K562 (cell line): ENCODE results near the gene ACYP2. TPM values are rescaled to one million over a fixed set of nuclear protein-coding genes. Genes with fewer than 3 reads are reported as not detected.

ENCODE experiments used
- ASH1L ChIP-seq: fragments of 450-650 bp; IDR thresholded peaks from 2 replicates; pipeline ENCODE4 v1.6.1; 2018; ENCODE audit warnings: borderline replicate concordance, mild to moderate bottlenecking, low read depth; ENCODE audit not compliant: partially characterized antibody
- ATF1 ChIP-seq, 2 experiments: fragments of 450-650 bp in 1 of 2; IDR thresholded peaks; 2 replicates each; pipeline ENCODE4 v1.6.1; 2016; ENCODE audit warnings: missing compliant biosample characterization in 1 of 2, missing genetic modification characterization in 1 of 2
- CC2D1A ChIP-seq: fragments of 450-650 bp; IDR thresholded peaks from 2 replicates; pipeline ENCODE4 v1.6.1; 2017; ENCODE audit warnings: mild to moderate bottlenecking
- CXXC5 ChIP-seq: fragments of 250-450 bp; sonication (Bioruptor Pico); IDR thresholded peaks from 2 replicates; pipeline ENCODE4 v1.8.0; 2022; ENCODE audit warnings: inconsistent platforms, mild to moderate bottlenecking, moderate library complexity
- FOXK2 ChIP-seq, 2 experiments: fragments of 450-650 bp; IDR thresholded peaks in 1 of 2; conservative IDR thresholded peaks in 1 of 2; 2 replicates each; pipeline ENCODE4 v1.6.1; 2016; ENCODE audit warnings: low read depth in 2 of 2, mild to moderate bottlenecking in 1 of 2
- GABPA ChIP-seq: fragments of 200-800 bp; sonication (Bioruptor generic); conservative IDR thresholded peaks from 2 replicates; pipeline ENCODE4 v1.6.1; 2016; ENCODE audit warnings: low read depth, missing genetic modification characterization, missing compliant biosample characterization
- HMG20B ChIP-seq: fragments of 250-450 bp; sonication (Bioruptor Pico); IDR thresholded peaks from 2 replicates; pipeline ENCODE4 v1.5.0; 2021; ENCODE audit warnings: mild to moderate bottlenecking
- NFATC3 ChIP-seq: fragments of 450-650 bp; IDR thresholded peaks from 2 replicates; pipeline ENCODE4 v1.6.1; 2017; ENCODE audit warnings: mild to moderate bottlenecking
- NFIC ChIP-seq: fragments of 450-650 bp; IDR thresholded peaks from 2 replicates; pipeline ENCODE4 v1.6.1; 2017; ENCODE audit warnings: mild to moderate bottlenecking, inconsistent platforms
- NFRKB ChIP-seq: fragments of 450-650 bp; IDR thresholded peaks from 2 replicates; pipeline ENCODE4 v1.6.1; 2016; ENCODE audit warnings: low read depth
- NFYB ChIP-seq: IDR thresholded peaks from 2 replicates; pipeline ENCODE4 v1.6.1; 2011; ENCODE audit warnings: mild to moderate bottlenecking, moderate library complexity; ENCODE audit not compliant: insufficient read length; ENCODE audit errors: extremely low read depth
- POLR2H ChIP-seq: IDR thresholded peaks from 2 replicates; pipeline ENCODE4 v1.6.1; 2016; ENCODE audit warnings: missing genetic modification characterization, low read depth, mild to moderate bottlenecking, control low read depth, missing compliant biosample characterization, moderate library complexity
- TAF7 ChIP-seq: fragments of 450-650 bp; IDR thresholded peaks from 2 replicates; pipeline ENCODE4 v1.6.1; 2016; ENCODE audit warnings: missing genetic modification characterization, missing compliant biosample characterization
- TEAD4 ChIP-seq, 2 experiments: sonication (generic) in 1 of 2; formaldehyde crosslinking in 1 of 2; IDR thresholded peaks; 2 replicates each; pipeline versions ENCODE4 v1.6.1 to v1.8.0; 2012 to 2022; ENCODE audit warnings: borderline replicate concordance in 1 of 2, inconsistent platforms in 1 of 2, low read length in 1 of 2, mild to moderate bottlenecking in 1 of 2, missing genetic modification reagents in 1 of 2
- TRIM28 ChIP-seq: fragments of 450-650 bp; IDR thresholded peaks from 2 replicates; pipeline ENCODE4 v1.6.1; 2017
- YY1 ChIP-seq, 3 experiments: IDR thresholded peaks; 2 replicates each; pipeline ENCODE4 v1.6.1; 2011; ENCODE audit warnings: low read length in 2 of 3, mild to moderate bottlenecking in 2 of 3, moderate library complexity in 2 of 3, borderline replicate concordance in 1 of 3, control low read depth in 1 of 3, low read depth in 1 of 3; ENCODE audit not compliant: insufficient read depth in 3 of 3, insufficient replicate concordance in 2 of 3, control insufficient read depth in 1 of 3, insufficient read length in 1 of 3; ENCODE audit errors: extremely low read depth in 1 of 3
- ZBED1 ChIP-seq: IDR thresholded peaks from 2 replicates; pipeline ENCODE4 v1.6.1; 2014
- polyA plus RNA-seq, 8 experiments: library from polyadenylated mRNA; depleted of rRNA in 4 of 8; stranded (reverse) in 5 of 8; unstranded in 3 of 8; fragments of >200 nt; fragmentation: Nextera tagmentation in 2 of 8; fragmentation: Illumina TruSeq in 1 of 8; extraction: Ambion mirVana in 2 of 8; extraction: Trizol in 1 of 8; gene quantifications; 2 replicates each; pipeline versions ENCODE4 v1.2.1 to v1.2.3, GENCODE V29; 2011 to 2014; ENCODE audit warnings: inconsistent platforms in 1 of 8, missing spikeins in 1 of 8
- total RNA-seq, 7 experiments: library from RNA; depleted of rRNA in 6 of 7; stranded (reverse); fragments of >200 nt in 6 of 7; fragmentation: Illumina TruSeq in 2 of 7; extraction: Trizol in 2 of 7; gene quantifications; 2 replicates each; pipeline versions ENCODE4 v1.2.1 to v1.2.3, GENCODE V29; 2011 to 2021; ENCODE audit warnings: low replicate concordance in 1 of 7
- TF ChIP-seq, protein P1 (sequence below), 2 experiments: fragments of 450-650 bp; formaldehyde crosslinking in 1 of 2; IDR thresholded peaks; 2 replicates each; pipeline versions ENCODE4 v1.4.0 to v1.6.1; 2014 to 2020; ENCODE audit warnings: mild to moderate bottlenecking in 2 of 2, borderline replicate concordance in 1 of 2, low read depth in 1 of 2

The ACYP2 gene
- total and polyA plus RNA-seq, 9 of the 15 experiments (the other 6 are each of a cell fraction or from before 2014, with no cell fraction given): 1.0 to 4.1 (median 2.0) TPM

DNA sequence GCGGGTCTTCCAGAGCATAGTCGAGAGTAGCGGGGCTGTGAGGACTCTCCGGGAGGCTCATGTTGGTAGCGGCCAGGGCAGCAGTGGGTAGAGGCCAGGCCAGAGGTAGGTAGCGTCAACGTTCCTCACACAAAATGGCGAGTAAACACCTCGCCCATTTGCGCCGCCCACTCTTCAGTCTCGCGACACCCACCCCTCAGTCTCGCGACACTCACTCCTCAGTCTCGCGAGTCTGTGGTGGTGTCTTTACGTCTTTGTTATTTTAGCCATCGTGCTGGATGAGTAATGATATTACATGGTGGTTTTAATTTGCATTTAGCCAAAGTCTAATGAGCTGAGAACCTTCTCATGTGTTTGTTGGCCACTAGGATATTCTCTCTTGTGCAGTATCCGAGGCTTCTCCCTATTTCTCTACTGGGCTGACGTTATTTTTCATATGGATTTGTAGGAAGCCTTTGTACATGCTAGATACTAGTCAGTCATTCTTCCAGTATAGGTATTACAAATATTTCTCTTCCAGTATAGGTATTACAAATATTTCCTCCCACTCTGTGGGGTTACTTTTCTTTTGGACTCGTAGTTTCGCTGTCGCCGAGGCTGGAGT lies 140.8 kb downstream of the ACYP2 start, which contains the start of gene TSPYL6 (continued):
- 0 out of 2 replicates have a peak, but pooled peaks have one; percentile 54 for TF ChIP-seq TAF7 (tag)
- peak; percentile 83; the same call in 1 of the 2 replicates for TF ChIP-seq CC2D1A
- TF ChIP-seq NFYB: no peak
- TF ChIP-seq NFRKB: 0 out of 2 replicates have a peak, but pooled peaks have one; percentile 53
- TF ChIP-seq ATF1 (CRISPR knock-in tag; IDR thresholded peaks at IDR 0.05): no peak
- TF ChIP-seq ATF1 (tag; IDR thresholded peaks at IDR 0.05): peak; percentile 20; the same call in 1 of the 2 replicates
- TF ChIP-seq POLR2H (tag): 0 out of 2 replicates have a peak, but pooled peaks have one; percentile 60
- TF ChIP-seq, protein P1, sequence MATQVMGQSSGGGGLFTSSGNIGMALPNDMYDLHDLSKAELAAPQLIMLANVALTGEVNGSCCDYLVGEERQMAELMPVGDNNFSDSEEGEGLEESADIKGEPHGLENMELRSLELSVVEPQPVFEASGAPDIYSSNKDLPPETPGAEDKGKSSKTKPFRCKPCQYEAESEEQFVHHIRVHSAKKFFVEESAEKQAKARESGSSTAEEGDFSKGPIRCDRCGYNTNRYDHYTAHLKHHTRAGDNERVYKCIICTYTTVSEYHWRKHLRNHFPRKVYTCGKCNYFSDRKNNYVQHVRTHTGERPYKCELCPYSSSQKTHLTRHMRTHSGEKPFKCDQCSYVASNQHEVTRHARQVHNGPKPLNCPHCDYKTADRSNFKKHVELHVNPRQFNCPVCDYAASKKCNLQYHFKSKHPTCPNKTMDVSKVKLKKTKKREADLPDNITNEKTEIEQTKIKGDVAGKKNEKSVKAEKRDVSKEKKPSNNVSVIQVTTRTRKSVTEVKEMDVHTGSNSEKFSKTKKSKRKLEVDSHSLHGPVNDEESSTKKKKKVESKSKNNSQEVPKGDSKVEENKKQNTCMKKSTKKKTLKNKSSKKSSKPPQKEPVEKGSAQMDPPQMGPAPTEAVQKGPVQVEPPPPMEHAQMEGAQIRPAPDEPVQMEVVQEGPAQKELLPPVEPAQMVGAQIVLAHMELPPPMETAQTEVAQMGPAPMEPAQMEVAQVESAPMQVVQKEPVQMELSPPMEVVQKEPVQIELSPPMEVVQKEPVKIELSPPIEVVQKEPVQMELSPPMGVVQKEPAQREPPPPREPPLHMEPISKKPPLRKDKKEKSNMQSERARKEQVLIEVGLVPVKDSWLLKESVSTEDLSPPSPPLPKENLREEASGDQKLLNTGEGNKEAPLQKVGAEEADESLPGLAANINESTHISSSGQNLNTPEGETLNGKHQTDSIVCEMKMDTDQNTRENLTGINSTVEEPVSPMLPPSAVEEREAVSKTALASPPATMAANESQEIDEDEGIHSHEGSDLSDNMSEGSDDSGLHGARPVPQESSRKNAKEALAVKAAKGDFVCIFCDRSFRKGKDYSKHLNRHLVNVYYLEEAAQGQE (IDR thresholded peaks at IDR 0.05; ENCODE audit: borderline replicate concordance): no peak
- TF ChIP-seq, protein P1 (CRISPR knock-in tag; IDR thresholded peaks at IDR 0.05; ENCODE audit: low read depth): no peak
- peak; percentile 78 for TF ChIP-seq FOXK2 (conservative IDR thresholded peaks at IDR 0.05 in 1 of 2, IDR thresholded peaks at IDR 0.05 in 1 of 2; ENCODE audit: low read depth in 2 of 2)
- TF ChIP-seq YY1 (IDR thresholded peaks at IDR 0.05; ENCODE audit: borderline replicate concordance in 1 of 3, control insufficient read depth in 1 of 3, extremely low read depth in 1 of 3, insufficient read depth in 3 of 3, insufficient read length in 1 of 3, insufficient replicate concordance in 2 of 3, low read depth in 1 of 3, low read length in 2 of 3): peak; percentile 48 to 86 (median 77)
- 0 out of 2 replicates have a peak, but pooled peaks have one; percentile 6 for TF ChIP-seq GABPA
- no peak for TF ChIP-seq NFATC3
- TF ChIP-seq TRIM28: no peak
- no peak for TF ChIP-seq HMG20B (CRISPR knock-in tag)
- 0 out of 2 replicates have a peak, but pooled peaks have one; percentile 17 for TF ChIP-seq CXXC5 (CRISPR knock-in tag)
- 0 out of 2 replicates have a peak, but pooled peaks have one; percentile 31 for TF ChIP-seq TEAD4 (IDR thresholded peaks at IDR 0.05; ENCODE audit: low read length)
- no peak for TF ChIP-seq TEAD4 (CRISPR knock-in tag; IDR thresholded peaks at IDR 0.05; ENCODE audit: borderline replicate concordance)
- peak; percentile 73 for TF ChIP-seq ASH1L
- peak; percentile 34; the same call in 1 of the 2 replicates for TF ChIP-seq NFIC
- TF ChIP-seq ZBED1: 0 out of 2 replicates have a peak, but pooled peaks have one; percentile 55
